Upper lobe of left lung (tissue), 6 donors: ENCODE measurements around the gene HDAC7. TPM values are rescaled to one million over a fixed set of nuclear protein-coding genes. Genes with fewer than 3 reads are reported as not detected.

ENCODE experiments used
- ATAC-seq, 2 donors: fragments of 200-7000 bp; cut with Tn5 transposase; one replicate each; pipeline ENCODE4 v1.9.1; 2022; ENCODE audit warnings: mild to moderate bottlenecking in 2 of 2, moderate library complexity in 2 of 2; ENCODE audit not compliant: low FRiP score in 2 of 2
- DNase-seq, 2 donors: peaks; one replicate each; pipeline ENCODE4 v3.0.0-alpha.2; 2019 to 2020
- H3K27ac ChIP-seq, 4 donors: fragments of 200-600 bp; sonication (generic); one replicate each; pipeline ENCODE4 v1.5.1; 2016 to 2019
- H3K27me3 ChIP-seq, 4 donors: fragments of 200-600 bp; sonication (generic); one replicate each; pipeline ENCODE4 v1.5.1; 2017 to 2019
- H3K36me3 ChIP-seq, 4 donors: fragments of 200-600 bp; sonication (generic); one replicate each; pipeline ENCODE4 v1.5.1; 2016 to 2019
- H3K4me1 ChIP-seq, 4 donors: fragments of 200-600 bp; sonication (generic); one replicate each; pipeline ENCODE4 v1.5.1; 2018 to 2019
- H3K4me3 ChIP-seq, 4 donors: fragments of 200-600 bp; sonication (generic); one replicate each; pipeline ENCODE4 v1.5.1; 2017 to 2019; ENCODE audit warnings: mild to moderate bottlenecking in 2 of 4, moderate library complexity in 1 of 4
- H3K9me3 ChIP-seq, 4 donors: fragments of 200-600 bp; sonication (generic); one replicate each; pipeline ENCODE4 v1.5.1; 2018 to 2019
- CTCF ChIP-seq, 6 experiments: fragments of 450-650 bp in 4 of 6; fragments of 200-600 bp in 2 of 6; sonication (generic) in 2 of 6; IDR thresholded peaks; one replicate each; pipeline ENCODE4 v1.5.1; 2016 to 2019; ENCODE audit warnings: antibody characterized with exemption in 6 of 6
- EP300 ChIP-seq, 4 donors: sonication (generic); formaldehyde crosslinking; IDR thresholded peaks; one replicate each; pipeline ENCODE4 v1.5.1; 2017; ENCODE audit warnings: antibody characterized with exemption in 4 of 4, control low read depth in 2 of 4
- POLR2A ChIP-seq, 4 donors: fragments of 450-650 bp; IDR thresholded peaks; one replicate each; pipeline ENCODE4 v1.5.1; 2016 to 2017; ENCODE audit warnings: antibody characterized with exemption in 4 of 4, mild to moderate bottlenecking in 2 of 4
- POLR2AphosphoS5 ChIP-seq, 2 donors: sonication (generic); formaldehyde crosslinking; IDR thresholded peaks; one replicate each; pipeline ENCODE4 v1.5.1; 2017; ENCODE audit warnings: antibody characterized with exemption in 2 of 2
- WGBS, 2 donors: methylation state at CpG; one replicate each; pipeline ENCODE4 v1.1.5; 2017 to 2018; 5-methylcytosine and 5-hydroxymethylcytosine counted together
- total RNA-seq, 6 donors: library from RNA; depleted of rRNA in 4 of 6; stranded (reverse); fragments of >200 nt in 4 of 6; gene quantifications; one replicate each; pipeline versions ENCODE4 v1.1.0 to v1.2.1, GENCODE V29; 2016 to 2021
- donor health status: DM: no; HTN: no; CAD: no; lungs with moderate emphysema.
- donor health status: DM: no; HTN: yes; CAD: no; lungs with severe emphysema.

The HDAC7 gene
- total RNA-seq, 6 donors from 2014 or later, result 66.6 to 164 (median 126) TPM

- Histone ChIP-seq H3K4me1 (peaks cover 0 to 6% (median 0%) of the 10 kb centered on the region in 4 donors), H3K27ac (peak overlapping the region in 2 of 4 donors; percentile 5 to 49), H3K4me3 (no peak overlapping the region), H3K36me3 (peaks cover 56 to 100% (median 97%) of the 10 kb centered on the region in 4 donors), H3K27me3 (no peaks in the 10 kb centered on the region), H3K9me3 (no peaks in the 10 kb centered on the region)
- TF ChIP-seq CTCF (IDR thresholded peaks at IDR 0.05) (no peak), POLR2AphosphoS5 (IDR thresholded peaks at IDR 0.05) (no peak), EP300 (IDR thresholded peaks at IDR 0.05) (no peak), POLR2A (IDR thresholded peaks at IDR 0.05) (no peak)
- no peak for ATAC-seq
- no peak for DNase-seq
- WGBS, 2 donors, result 82 to 88% methylated on average over 13 to 14 of the region's 14 CpGs
Observed at GRCh38 chr12:47787596-47788319, 31.9 kb downstream of the HDAC7 start.

GRCh38 chr12:47786662-47787280 is 32.9 kb downstream of the HDAC7 start:
- ATAC-seq (no peak), DNase-seq (no peak)
- Histone ChIP-seq H3K9me3 (no peaks in the 10 kb centered on the region), H3K4me1 (peaks cover 0 to 6% (median 0%) of the 10 kb centered on the region in 4 donors), H3K27me3 (no peaks in the 10 kb centered on the region), H3K4me3 (no peak overlapping the region), H3K36me3 (peaks cover 53 to 100% (median 99%) of the 10 kb centered on the region in 4 donors), H3K27ac (peak overlapping the region in 1 of 4 donors; percentile 50)
- TF ChIP-seq CTCF (IDR thresholded peaks at IDR 0.05), result no peak
- no peak for TF ChIP-seq POLR2A (IDR thresholded peaks at IDR 0.05)
- no peak for TF ChIP-seq EP300 (IDR thresholded peaks at IDR 0.05)
- no peak for TF ChIP-seq POLR2AphosphoS5 (IDR thresholded peaks at IDR 0.05)
- 88 to 94% methylated on average over 8 to 10 of the region's 10 CpGs for WGBS, 2 donors

DNA sequence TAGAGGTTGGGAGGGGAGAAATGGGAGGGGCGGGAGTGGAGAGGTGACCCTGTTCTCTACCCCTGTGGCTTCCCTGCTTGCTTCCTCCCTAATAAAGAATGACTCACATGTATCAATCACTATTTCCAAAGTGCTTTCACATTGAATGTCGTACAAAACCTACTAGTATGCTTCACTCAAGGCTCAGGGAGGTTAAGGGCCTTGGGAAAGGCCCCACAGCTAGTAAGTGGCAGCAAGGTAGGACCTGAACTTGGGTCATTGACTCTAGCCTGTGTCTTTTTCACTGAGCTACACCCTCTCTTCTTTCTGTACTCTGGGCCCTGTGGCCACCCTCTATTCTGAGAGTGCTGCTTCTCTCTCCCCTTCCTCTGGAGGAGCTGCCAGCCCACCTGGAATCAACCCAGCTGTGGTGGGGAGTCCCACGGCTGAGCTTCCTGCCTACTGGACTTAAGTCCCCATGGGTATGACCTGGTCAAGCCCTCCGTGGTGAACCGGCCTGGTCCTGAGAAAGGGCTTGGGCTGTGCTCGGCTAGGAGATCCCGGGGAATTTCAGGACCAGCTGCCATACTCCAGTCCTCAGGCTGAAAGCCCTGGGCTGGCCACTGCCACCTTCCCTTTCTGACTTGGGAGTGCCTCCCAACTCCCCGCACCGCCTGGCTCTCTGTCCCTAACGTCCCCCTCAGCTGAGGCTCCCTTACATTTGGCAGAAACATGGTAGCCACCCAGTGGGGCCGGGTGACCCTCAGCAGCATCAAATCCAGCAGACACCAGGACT is 33.6 kb downstream of the HDAC7 start:
- no peak for DNase-seq
- no peaks in the 10 kb centered on the region for H3K9me3 ChIP-seq
- H3K36me3 ChIP-seq, result peaks cover 53 to 100% (median 96%) of the 10 kb centered on the region in 4 donors
- peaks cover 0 to 6% (median 0%) of the 10 kb centered on the region in 4 donors for H3K4me1 ChIP-seq
- 84 to 88% methylated on average over 7 to 11 of the region's 11 CpGs for WGBS, 2 donors
- peak overlapping the region in 3 of 4 donors; percentile 2 to 50 (median 41) for H3K27ac ChIP-seq
- TF ChIP-seq POLR2A (IDR thresholded peaks at IDR 0.05) (no peak), POLR2AphosphoS5 (IDR thresholded peaks at IDR 0.05) (no peak), CTCF (IDR thresholded peaks at IDR 0.05) (no peak), EP300 (IDR thresholded peaks at IDR 0.05) (no peak)
- no peak for ATAC-seq
- H3K4me3 ChIP-seq, result no peak overlapping the region
- no peaks in the 10 kb centered on the region for H3K27me3 ChIP-seq

DNA sequence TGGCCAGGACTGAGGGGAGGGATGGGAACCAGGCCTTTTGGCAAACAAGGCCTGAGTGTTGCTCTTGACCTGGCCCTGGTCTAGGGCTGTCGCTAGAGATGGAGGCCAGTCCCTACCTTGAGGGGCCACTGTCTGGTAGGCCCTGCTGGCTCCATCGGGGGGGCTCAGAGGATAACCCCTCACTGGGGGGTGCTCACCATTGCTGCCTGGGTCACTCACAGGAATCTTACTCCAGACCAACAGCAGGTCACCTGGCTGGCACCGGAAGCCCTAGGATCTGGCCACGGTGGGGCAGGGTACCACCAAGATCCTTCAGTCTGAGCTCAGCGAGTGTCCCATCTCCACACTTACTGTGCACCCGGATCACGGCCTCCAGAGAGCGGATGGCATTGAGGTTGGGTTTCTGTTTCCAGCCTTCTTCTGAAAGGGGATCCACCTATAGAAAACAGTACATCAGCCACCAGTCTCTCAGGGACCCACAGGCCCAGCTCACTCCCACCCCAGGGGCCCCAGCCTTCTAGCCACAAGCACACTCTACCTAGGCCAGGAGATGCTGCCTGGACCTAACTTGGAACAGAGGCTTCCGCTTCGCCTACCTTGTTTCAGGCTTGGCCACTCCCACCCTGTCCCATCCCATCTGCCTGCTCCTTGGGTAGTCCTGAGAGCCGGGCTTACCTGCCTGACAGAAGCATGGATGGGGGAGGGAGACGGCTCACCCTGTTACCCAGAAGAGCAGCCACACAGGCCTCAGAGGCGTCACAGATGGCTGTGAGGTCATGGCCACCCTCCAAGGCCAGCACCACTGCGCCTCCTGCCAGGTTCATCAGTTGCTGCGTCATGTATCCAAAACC is 34.4 kb downstream of the HDAC7 start:
- TF ChIP-seq EP300 (IDR thresholded peaks at IDR 0.05), result no peak
- TF ChIP-seq POLR2A (IDR thresholded peaks at IDR 0.05), result no peak
- no peak for TF ChIP-seq POLR2AphosphoS5 (IDR thresholded peaks at IDR 0.05)
- no peak for TF ChIP-seq CTCF (IDR thresholded peaks at IDR 0.05)
- Histone ChIP-seq H3K27ac (peak overlapping the region in 3 of 4 donors; percentile 2 to 41 (median 32)), H3K4me3 (no peak overlapping the region), H3K4me1 (peaks cover 0 to 6% (median 0%) of the 10 kb centered on the region in 4 donors), H3K9me3 (no peaks in the 10 kb centered on the region), H3K36me3 (peaks cover 53 to 97% (median 91%) of the 10 kb centered on the region in 4 donors), H3K27me3 (no peaks in the 10 kb centered on the region)
- ATAC-seq, result no peak
- WGBS, 2 donors, result 86 to 93% methylated on average over 6 to 14 of the region's 15 CpGs
- no peak for DNase-seq
